DOHH2 (cell line): Measurements from ENCODE around the gene ETV6.

Experiments used
- EZH2phosphoT487 ChIP-seq: fragments of 200-600 bp; sonication (generic); IDR thresholded peaks from 2 replicates; pipeline ENCODE4 v1.6.1; 2017; ENCODE audit warnings: borderline replicate concordance, mild to moderate bottlenecking, antibody characterized with exemption, low read length, moderate library complexity, mixed read lengths
- TF ChIP-seq, protein P1 (sequence below): fragments of 200-600 bp; sonication (generic); IDR thresholded peaks from one replicate; pipeline ENCODE4 v1.5.1; 2014; ENCODE audit warnings: antibody characterized with exemption, mild to moderate bottlenecking, low read depth, low read length; ENCODE audit not compliant: poor library complexity, severe bottlenecking

DNA sequence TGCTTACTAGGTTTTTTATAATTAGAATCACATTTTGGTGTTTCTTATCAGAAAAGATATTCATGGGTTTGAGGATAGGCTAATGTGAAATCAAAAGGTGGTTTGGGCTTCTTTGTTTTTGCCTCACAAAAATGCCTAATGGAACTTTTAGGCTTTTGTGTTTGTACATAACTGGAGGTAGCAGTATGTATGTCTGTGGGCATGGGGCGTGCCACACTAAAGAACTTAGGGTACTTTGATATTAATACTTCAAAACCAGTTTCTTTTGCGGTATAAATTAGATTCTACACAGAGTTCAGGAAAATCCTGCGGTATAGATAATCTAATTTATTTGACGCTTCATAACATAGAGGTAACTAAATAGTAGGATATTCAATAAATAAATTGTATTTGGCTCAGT, 1.9 kb downstream of the ETV6 start:
- TF ChIP-seq, protein P1, sequence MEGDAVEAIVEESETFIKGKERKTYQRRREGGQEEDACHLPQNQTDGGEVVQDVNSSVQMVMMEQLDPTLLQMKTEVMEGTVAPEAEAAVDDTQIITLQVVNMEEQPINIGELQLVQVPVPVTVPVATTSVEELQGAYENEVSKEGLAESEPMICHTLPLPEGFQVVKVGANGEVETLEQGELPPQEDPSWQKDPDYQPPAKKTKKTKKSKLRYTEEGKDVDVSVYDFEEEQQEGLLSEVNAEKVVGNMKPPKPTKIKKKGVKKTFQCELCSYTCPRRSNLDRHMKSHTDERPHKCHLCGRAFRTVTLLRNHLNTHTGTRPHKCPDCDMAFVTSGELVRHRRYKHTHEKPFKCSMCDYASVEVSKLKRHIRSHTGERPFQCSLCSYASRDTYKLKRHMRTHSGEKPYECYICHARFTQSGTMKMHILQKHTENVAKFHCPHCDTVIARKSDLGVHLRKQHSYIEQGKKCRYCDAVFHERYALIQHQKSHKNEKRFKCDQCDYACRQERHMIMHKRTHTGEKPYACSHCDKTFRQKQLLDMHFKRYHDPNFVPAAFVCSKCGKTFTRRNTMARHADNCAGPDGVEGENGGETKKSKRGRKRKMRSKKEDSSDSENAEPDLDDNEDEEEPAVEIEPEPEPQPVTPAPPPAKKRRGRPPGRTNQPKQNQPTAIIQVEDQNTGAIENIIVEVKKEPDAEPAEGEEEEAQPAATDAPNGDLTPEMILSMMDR = no peak
- TF ChIP-seq EZH2phosphoT487 = no peak
